ENCODE results near the gene CRELD2. TPM values are rescaled to one million over a fixed set of nuclear protein-coding genes. Genes with fewer than 3 reads are reported as not detected.

Gene CRELD2
- total and polyA plus RNA-seq, 3 donors from 2014 or later, result 57.9 to 64.2 (median 58.3) TPM

- no peak for TF ChIP-seq POLR2A (IDR thresholded peaks at IDR 0.05)
- TF ChIP-seq CTCF (IDR thresholded peaks at IDR 0.05), result no peak
- Histone ChIP-seq H3K36me3 (ENCODE audit: low read depth, missing control alignments) (no peaks in the 10 kb centered on the region), H3K27ac (no peak overlapping the region), H3K9me3 (no peaks in the 10 kb centered on the region), H3K27me3 (no peaks in the 10 kb centered on the region), H3K4me1 (no peaks in the 10 kb centered on the region), H3K4me3 (no peak overlapping the region)
- intact Hi-C loops (cut with DNase I; ENCODE audit: low total_unique reads), result no loop called here
- 87 to 93% methylated on average over 9 to 14 of the region's 14 CpGs for WGBS, 2 donors
- DNase-seq, result no peak
These were observed 11.6 kb upstream of the CRELD2 start for GRCh38 chr22:49906799-49907290.

GRCh38 chr22:49907807-49908206, 10.6 kb upstream of the CRELD2 start:
- Histone ChIP-seq H3K9me3 (no peaks in the 10 kb centered on the region), H3K27me3 (no peaks in the 10 kb centered on the region), H3K36me3 (ENCODE audit: low read depth, missing control alignments) (no peaks in the 10 kb centered on the region), H3K4me1 (no peaks in the 10 kb centered on the region), H3K4me3 (no peak overlapping the region), H3K27ac (no peak overlapping the region)
- TF ChIP-seq CTCF (IDR thresholded peaks at IDR 0.05), result no peak
- no peak for TF ChIP-seq POLR2A (IDR thresholded peaks at IDR 0.05)
- 96% methylated on average over 16 to 19 of the region's 19 CpGs for WGBS, 2 donors
- no peak for DNase-seq
- intact Hi-C loops (cut with DNase I; ENCODE audit: low total_unique reads), result no loop called here

- Histone ChIP-seq H3K36me3 (ENCODE audit: low read depth, missing control alignments) (no peaks in the 10 kb centered on the region), H3K27ac (no peak overlapping the region), H3K27me3 (no peaks in the 10 kb centered on the region), H3K9me3 (no peaks in the 10 kb centered on the region), H3K4me1 (no peaks in the 10 kb centered on the region), H3K4me3 (no peak overlapping the region)
- 94 to 95% methylated on average over 20 to 23 of the region's 23 CpGs for WGBS, 2 donors
- intact Hi-C loops (cut with DNase I; ENCODE audit: low total_unique reads), result no loop called here
- DNase-seq, result no peak
- no peak for TF ChIP-seq CTCF (IDR thresholded peaks at IDR 0.05)
- no peak for TF ChIP-seq POLR2A (IDR thresholded peaks at IDR 0.05)
These were observed 8.8 kb upstream of the CRELD2 start for GRCh38 chr22:49909476-49910205.

GRCh38 chr22:49910229-49911155, 7.9 kb upstream of the CRELD2 start:
- TF ChIP-seq CTCF (IDR thresholded peaks at IDR 0.05) (no peak), POLR2A (IDR thresholded peaks at IDR 0.05) (no peak)
- Histone ChIP-seq H3K36me3 (ENCODE audit: low read depth, missing control alignments) (no peaks in the 10 kb centered on the region), H3K27me3 (no peaks in the 10 kb centered on the region), H3K4me3 (no peak overlapping the region), H3K4me1 (no peaks in the 10 kb centered on the region), H3K9me3 (no peaks in the 10 kb centered on the region), H3K27ac (no peak overlapping the region)
- intact Hi-C loops (cut with DNase I; ENCODE audit: low total_unique reads), result no loop called here
- no peak for DNase-seq
- 94 to 95% methylated on average over 26 to 27 of the region's 27 CpGs for WGBS, 2 donors
